Limb (tissue), 2 donors: ENCODE data around the gene CHST5.
A peak's percentile ranks its signal among the peaks of the same experiment; 100 is the strongest.
"Not testable (repeated sequence)": the region's sequence is repeated elsewhere in the genome, so short reads cannot be mapped to it uniquely, and the experiment has no call there.

Source experiments
- DNase-seq, 2 donors: peaks; one replicate each; pipeline ENCODE4 v3.0.0-alpha.2; 2016; ENCODE audit errors: extremely low spot score in 2 of 2

The CHST5 gene

DNA sequence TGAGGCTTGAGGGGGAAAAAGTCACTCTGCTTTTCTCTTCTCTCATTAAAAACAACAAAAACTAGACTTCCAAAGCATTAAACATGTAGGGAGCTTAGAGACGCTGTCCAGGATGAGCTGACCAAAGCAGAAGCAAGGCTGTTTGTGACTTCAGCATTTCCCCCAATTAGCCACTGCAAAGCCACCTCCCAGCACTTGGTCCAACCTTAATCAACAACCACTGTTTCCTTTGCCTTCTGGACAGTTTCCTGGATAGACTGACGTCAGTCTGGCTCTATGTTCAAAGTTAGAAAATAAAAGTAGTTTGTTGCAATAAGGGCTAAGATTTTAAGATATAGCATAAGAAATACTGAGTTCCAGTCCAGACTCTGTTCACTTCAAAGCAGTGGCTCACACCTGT, 17.0 kb upstream of the CHST5 start:
- DNase-seq = no peak

DNA sequence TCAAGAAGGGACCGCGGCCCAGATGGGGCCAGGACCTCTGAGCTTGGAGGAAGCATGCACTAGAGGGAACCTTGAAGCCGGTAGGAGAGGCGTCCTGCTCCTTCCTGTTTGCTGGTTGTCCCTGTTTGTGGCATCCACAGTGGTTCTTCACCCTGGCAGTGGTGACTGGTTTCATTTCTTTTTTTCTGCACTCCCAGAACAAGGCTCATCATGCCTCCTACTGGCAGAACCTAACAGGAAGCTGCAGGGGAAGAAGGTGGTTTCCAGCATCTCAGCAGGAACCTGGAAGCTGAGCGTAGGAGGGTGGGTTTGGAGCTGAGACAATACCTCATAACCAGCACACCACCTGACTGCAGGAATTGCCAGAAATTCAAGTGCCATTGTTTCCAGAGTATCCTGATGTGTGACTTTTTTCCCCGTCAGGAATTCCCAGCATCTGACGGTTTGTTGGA, 14.3 kb upstream of the CHST5 start:
- no peak for DNase-seq

DNA sequence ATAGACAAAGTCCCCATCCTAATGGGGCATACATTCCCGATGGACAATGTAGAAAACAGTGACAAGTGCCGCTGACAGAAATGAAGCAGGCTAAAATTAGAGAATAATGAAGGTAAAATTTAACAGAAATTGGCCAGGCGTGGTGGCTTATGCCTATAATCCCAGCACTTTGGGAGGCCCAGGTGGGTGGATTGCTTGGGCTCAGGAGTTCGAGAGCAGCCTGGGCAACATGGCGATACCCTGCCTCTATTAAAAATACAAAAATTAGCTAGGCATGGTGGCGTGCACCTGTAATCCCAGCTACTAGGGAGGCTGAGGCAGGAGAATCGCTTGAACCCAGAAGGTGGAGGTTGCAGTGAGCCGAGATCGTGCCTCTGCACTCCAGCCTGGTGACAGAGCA, 12.5 kb upstream of the CHST5 start:
- not testable (repeated sequence) for DNase-seq

DNA sequence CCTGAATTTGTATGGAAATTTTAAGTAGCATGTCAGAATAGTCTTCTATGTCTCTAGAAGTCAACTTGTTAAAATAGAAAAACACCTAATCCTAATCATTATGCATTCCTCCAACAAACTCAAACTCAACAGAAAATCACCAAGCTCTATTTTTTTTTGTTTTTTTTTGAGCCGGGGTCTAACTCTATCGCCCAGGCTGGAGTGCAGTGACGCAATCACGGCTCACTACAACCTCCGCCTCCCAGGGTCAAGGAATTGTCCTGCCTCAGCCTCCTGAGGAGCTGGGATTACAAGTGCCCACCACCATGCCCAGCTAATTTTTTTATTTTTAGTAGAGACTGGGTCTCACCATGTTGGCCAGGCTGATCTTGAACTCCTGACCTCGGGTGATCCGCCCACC, 10.4 kb upstream of the CHST5 start:
- DNase-seq = no peak

DNA sequence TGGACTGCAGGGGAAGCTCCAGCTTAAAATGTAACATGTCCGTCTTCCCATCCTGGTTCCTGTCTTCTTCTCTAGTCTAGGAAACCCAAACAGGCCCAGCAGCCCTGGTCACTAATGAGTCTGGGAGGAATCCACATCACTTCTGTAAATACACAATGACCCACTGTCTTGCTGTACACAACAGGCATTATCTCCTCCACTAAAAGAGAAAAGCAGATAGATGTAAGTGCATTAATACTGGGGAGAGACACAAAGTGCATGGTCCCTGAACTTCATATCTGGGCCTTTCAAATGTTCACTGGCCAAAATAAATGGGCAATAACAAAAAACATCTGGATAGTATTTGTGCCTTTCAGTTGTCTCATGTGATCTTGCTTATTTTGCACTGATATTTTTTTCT, 10.0 kb upstream of the CHST5 start:
- not testable (repeated sequence) for DNase-seq

DNA sequence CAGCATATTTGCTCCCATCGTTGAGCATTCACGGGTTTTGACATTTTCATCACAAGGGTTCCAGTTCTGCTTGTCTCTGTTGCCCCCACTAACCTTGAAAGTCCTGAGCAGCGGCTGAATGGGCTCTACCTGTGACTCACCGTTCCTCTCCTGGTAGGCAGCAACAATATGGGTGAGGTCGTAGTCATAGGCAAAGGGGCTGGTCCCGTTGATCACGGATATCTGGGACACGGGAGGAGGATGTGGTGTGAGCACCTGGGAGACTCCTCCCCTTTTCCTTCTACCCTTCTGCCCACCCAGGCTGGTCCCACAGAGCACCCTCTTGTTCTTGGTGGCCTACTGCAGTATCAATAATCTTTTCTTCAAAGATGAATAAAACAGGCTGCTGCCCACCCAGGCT, 6.6 kb upstream of the CHST5 start:
- DNase-seq = not testable (repeated sequence)

DNA sequence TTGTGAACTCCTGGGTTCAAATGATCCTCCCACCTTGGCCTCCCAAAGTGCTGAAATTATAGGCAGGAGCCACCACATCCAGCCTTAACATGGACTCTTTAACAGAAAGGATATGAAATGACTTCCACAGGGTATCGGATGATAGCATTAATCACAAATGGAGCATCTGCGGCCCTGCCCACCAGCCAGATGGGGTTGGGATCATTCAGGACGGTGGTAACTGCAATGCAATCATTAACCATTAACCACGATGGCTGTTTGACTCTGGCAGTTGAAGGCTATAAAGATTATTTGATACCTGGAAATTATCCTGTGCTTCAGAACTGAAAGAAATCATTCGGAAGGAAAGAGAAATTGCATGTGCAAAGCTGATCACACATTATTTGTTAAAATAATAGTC, 5.3 kb upstream of the CHST5 start:
- no peak for DNase-seq

DNA sequence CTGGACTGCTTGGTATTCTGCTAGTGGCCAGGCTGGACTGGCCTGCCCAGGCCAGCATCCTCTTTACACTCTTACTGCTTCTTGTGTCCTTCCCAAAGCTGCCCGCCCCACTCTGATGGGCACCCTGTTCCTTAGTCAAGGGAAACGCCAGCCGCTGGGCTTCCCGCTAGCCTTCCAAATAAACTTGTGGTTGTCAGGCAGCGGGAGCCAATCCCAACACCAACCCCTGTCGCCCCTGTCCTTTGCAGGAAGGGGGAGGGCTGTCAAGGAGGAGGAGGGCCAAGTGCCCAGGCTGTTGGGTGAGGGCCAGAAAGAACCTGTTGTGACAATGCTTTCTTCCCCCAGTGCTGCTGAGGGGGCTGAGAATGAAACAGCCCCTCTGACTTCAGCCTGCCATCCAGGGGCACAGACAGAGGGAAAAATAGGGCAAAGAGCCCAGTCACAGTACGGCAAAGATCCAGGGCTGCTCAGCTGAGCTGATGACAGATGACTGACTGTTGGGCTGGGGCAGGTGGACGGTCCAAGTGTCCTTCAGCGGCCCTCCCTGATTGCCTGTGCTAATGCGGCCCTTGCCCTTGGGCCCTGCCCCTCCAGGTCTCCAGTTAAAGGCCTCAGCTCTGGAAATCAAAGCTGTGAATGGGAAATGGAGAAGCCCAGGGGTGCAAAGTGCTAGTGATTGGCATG, 3.1 kb upstream of the CHST5 start:
- DNase-seq = not testable (repeated sequence)

DNA sequence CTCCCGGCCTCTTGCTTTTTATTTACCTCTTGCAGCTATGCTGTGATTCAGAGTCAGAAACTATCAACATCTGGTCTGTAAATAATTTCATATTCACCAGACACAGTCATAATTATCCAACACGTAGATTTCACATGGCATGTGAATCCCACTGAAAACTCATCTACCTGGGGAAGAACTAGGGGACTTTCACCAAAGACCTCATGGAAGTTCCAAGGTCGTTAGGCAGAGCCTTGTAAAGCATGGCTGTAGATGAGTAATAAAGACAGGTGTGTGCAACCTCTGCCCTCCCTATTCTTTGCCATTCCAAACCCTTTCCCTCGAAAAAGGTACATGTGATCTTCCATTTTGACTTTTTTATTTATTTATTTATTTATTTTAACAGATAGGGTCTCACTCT, 1.9 kb upstream of the CHST5 start:
- DNase-seq = no peak

DNA sequence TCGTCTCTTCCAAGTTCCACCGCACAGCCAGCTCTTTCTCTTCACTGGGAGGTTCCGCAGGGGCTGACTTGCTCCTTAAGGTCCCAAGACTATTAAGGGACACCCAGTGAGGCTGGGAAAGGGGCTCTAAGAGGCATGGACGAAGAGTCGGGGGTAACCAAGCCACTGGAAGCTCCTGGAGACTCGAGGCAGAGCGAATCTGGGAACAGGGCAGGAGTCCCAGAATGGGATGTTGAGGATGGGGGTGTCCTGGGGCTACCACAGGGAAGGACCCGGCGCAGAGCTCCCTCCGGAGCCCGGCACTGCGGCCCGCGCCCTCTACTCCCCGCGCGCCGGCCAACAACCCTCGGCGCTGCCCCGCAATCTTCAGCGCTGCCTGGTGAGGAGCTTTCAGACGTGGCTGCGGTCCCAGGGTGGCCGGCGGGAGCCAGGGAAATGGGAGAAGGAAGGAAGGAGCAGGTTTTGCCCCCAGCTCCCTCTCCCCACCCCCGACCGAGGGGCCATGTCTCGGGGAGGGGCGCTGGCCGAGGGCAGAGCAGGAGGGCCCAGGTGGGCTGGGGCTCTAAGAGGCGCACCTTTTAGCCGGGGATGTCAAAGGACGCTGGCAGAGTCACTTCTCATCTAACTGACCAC, 581 bp downstream of the CHST5 start:
- DNase-seq = no peak

DNA sequence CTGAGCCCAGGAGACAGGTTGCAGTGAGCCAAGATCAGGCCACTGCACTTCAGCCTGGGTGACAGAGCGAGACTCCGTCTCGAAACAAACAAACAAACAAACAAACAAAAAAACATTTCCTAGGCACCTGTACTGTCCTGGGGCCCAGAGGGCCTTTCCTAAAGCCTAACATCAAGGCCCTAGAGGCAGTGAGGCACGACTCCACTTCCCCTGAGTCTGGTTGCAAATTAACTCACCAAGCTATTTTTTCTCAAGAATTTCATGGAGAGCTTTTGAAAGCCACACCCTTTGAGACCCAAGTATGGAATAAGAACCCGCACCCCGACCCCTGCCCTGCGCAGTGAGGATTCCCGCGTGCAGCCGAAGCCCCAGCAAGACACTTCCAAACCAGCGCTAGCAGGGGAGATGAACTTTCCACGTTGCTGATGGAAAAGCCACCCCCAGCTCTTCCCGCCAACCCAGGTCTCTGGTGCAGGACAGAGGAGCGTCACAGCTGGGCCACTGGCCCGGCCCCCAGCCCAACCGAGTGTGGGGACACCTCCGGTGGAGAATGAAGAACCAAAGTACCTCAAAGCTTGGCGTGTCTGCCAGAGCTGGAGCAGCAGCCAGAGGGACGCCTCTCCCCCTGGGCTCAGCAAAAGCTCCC, 1.2 kb downstream of the CHST5 start:
- no peak for DNase-seq

DNA sequence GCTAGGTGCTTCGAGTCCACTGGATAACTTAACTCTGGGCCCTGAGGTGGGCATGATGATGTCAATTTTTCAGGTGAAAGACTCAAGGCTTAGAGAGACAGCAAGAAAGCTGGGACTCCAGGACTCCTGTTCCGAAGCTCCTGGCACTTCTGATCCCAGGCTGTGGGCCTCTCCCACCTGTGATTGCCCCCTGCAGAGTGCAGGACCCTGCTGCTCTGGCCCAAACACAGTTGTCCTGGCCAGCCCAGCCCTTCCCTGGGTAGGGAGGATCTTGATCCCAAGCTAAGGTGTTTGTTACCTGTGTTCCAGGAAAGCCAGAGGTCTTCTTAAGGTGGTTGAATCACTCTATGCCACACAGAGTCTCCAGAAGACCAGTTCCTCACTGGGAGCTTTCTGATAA, 3.1 kb downstream of the CHST5 start:
- DNase-seq = no peak

DNA sequence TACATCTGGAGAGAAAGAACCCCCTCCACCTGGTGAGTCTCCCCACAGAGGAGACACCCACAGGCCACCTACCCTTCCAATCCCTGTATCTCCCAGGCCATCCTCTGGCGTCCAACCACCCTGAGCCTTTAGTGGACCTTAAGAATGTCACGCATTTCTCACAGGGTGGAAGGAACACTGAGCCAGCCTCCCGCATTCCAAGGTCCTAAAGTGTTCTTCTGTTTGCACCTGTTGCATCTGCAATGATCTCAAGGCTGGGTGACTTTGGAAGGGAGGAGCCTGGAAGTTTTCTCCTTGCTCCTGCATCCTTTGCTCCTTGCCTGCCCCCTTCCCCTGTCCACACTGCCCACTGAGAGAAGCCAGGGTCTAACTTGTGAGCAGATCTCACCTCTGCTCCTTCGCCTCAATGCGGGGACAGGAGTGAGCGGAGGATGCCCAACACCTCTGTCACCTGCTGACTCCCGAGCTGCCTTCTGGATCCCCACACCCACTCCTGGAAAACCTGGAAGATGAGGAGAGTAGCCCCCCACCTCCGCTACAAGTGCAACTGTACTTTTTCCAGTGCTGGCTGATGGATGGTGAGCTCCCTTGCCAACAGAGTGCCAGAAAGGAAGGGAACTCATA, 3.7 kb downstream of the CHST5 start:
- DNase-seq = no peak

DNA sequence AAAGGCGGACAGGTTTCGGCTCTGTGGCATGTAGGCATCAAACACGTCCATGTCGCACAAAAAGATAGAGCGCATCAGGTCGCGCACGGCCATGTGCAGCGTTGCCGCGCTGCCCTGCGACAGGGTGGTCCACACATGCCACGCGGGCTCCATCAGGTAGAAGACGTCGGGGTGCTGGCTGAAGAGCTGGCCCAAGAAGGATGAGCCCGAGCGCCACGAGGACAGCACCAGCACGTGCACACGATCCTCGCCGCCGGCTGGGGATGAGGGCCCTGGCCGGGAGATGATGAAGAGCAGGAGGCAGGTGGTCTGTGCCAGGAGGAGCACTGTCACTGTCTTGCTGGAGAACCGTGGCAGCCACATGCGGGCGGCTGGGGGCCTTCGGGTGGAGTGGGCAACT, 5.9 kb downstream of the CHST5 start:
- no peak for DNase-seq

DNA sequence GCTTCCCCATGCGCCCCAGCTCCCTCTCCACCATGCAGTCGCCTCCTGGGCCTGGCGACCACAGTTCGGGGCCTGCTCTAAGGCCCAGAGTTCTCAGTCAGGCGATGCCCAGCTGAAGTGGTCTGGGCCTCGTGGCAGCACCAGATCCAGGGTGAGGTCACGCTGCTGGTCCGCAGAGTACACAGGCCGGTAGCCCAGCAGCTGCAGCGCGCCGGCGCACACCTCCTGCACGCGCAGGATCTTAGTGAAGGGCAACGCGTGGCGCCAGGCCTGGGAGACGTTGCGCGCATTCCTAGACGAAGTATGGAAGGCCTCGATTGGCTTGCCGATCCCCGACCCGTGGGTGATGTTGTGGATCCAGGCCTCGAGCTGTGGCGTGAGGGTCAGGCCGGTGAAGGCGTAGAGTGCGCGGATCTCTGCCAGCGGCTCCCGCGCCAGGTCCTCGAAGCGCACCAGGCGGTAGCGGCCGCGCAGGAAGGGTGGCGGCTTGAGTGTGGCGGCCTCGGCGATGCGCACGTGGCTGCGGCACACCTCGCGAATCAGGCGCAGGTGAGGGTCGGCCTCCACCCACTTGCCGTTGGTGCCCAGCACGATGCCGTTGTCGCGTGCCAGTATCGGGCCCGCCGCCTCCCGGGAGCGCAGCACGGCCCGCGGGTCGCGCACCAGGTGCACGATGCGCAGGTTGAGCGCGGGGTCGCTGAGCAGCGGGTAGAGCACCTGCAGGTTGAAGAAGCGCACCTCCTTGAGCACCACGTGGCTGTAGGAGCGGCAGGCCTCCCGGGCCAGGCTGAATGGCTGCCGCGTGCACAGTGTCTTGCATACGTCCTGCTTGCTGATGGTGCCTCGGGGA, 6.6 kb downstream of the CHST5 start:
- no peak for DNase-seq

DNA sequence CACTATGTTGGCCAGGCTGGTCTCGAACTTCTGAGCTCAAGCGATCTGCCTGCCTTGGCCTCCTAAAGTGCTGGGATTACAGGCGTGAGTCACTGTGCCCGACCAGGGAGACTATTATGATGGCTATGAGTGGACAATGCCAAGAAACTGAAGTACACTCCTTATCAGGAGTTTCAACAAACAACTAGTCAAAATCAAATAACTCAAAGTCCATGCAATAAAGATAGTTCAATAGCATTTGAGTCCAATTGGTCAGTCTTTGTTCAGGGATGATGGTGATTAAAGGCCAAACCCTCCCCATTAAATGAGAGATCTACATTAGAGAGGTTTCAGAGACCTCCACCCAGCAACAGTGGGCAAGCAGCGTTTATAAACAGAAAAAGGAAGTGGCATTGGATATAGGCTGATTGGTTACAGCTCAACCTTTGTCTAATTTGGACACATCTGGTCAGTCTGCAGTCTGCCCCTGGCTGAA, 8.0 kb downstream of the CHST5 start:
- DNase-seq = no peak

DNA sequence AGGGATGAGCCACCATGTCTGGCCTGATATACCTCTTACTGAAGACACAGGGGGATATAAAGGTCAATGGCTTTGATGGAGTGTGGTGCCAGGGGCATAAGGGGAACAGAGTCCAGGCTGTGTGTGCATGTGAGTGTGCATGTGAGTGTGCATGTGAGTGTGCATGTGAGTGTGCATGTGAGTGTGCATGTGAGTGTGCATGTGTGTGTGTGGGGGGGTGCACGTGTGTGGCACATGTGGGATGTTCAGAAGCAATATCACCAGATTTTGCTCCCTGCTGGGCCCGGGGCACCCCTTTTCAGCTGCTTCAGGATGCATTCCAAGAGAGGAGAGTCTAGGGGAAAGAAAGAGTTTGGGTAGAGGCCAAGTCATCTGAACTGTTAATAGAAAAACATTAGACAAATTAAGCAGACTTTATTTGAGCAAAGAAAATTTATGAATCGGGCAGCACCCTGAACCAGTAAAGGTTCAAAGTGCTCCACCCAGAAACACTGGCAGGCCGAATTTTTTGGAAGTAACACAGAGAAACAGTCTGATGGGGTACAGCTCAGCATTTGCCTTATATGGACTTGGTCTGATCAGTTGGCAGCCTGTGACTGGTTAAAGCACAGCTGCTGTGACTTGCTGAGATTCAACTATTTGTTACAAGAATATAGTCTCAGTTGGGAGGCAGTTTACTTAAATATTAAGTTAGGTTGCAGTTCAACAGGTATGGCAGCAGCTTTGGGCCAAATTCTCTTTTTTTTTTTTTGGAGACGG, 9.7 kb downstream of the CHST5 start:
- no peak for DNase-seq

DNA sequence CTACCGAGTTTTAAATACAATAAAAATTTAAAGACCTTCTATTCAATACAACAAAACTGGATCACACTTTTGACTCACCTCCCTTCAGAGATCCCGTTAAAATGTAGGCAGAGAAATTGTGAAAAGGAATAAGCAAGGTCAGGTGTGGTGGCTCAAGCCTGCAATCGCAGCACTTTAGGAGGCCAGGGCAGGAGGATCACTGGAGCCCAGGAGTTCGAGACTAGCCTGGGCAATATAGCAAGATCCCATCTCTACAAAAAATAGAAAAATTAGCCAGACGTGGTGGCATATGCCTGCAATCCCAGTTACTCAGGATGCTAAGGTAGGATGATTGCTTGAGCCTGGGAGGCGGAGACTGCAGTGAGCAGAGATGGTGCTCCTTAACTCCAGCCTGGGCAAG, 16.7 kb downstream of the CHST5 start:
- DNase-seq = no peak

DNA sequence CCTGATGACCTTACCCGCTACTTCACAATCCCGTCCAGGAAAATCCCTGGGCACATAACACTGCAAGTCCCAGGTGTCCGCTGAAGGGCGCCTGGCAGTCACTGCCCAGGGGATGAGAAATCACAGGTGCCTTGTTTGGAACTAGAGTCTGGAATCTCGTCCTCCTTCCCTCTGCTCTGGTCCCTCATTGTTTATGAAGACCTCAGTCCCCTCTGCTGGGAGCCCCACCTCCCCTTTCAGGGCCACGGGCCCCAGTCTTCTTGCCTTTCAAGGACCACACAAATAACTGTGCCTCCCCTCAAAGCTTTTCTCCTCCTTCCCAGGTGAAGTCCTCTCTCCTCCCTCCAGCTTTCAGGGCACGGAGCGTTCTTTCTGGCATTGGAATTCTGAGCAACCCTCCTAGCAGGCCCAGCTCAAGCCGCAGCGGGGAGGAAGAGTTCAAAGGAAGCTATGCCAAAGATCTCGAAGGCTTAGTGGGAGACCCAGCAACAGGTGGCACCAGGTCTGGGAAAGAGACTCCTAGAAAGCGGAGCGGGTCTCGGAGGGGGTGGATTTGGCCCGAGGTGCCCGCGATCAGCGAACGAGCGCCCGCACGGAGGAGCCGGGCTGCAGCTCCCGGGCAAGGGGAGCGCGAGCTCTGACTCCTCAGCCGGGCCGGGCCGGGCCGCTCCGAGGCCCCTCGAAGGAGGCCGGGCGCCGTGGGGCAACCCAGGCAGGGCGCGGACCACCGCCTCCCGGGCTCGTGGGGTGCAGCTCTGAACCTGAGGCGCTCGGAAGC, 19.5 kb downstream of the CHST5 start:
- DNase-seq = peak in 1 of 2 donors; percentile 18

DNA sequence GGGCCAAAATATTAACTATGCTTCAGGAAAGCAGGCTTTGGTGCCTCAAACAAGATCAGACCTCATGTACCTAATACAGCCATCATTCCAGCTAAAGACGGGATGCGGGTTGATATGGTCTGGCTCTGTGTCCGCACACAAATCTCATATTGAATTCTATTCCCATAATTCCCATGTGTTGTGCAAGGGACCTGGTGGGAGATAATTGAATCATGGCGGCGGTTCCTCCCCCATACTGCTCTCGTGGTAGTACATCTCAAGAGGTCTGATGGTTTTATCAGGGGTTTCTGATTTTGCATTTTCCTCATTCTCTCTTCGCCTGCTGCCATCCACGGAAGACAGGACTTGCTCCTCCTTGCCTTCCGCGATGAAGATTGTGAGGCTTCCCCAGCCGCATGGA, 21.6 kb downstream of the CHST5 start:
- no peak for DNase-seq
